Panc1 (cell line): ENCODE measurements around the gene KRT76. TPM values are rescaled to one million over a fixed set of nuclear protein-coding genes. Genes with fewer than 3 reads are reported as not detected.

Experiments
- ATAC-seq: fragments of 200-7000 bp; cut with Tn5 transposase; 2 replicates; pipeline ENCODE4 v1.9.1; 2020; ENCODE audit warnings: mild to moderate bottlenecking, moderate library complexity
- BruUV-seq: library from RNA; stranded (reverse); fragments of 400-500 nt; replicated peaks from 2 replicates; lab custom pipeline; 2021; lab: Mats Ljungman, UMichigan
- CTCF ChIA-PET: fragments of 300-600 bp; sonication (Branson Sonifier 250); formaldehyde crosslinking; loops from one replicate; lab custom pipeline; 2022; ENCODE audit warnings: antibody characterized with exemption; lab: Charles Lee
- POLR2A ChIA-PET: fragments of 300-600 bp; sonication (Branson Sonifier 250); formaldehyde crosslinking; loops from one replicate; lab custom pipeline; 2022; ENCODE audit warnings: antibody characterized with exemption; lab: Charles Lee
- DNase-seq: peaks from one replicate; pipeline ENCODE4 v3.0.0-alpha.2; 2010; ENCODE audit warnings: low read depth, low spot score
- H3K27ac ChIP-seq: 2 replicates; pipeline ENCODE4 v1.5.1; 2011; ENCODE audit warnings: mild to moderate bottlenecking, low read length, inconsistent platforms
- H3K27me3 ChIP-seq: fragments of 200-500 bp; sonication (Bioruptor generic); 2 replicates; pipeline ENCODE4 v1.6.0; 2014; ENCODE audit warnings: low read length, inconsistent platforms; ENCODE audit not compliant: control insufficient read depth, insufficient read depth
- H3K36me3 ChIP-seq: fragments of 200-500 bp; sonication (Bioruptor generic); 2 replicates; pipeline ENCODE4 v1.5.1; 2014; ENCODE audit warnings: inconsistent platforms, mild to moderate bottlenecking, low read length, moderate library complexity; ENCODE audit not compliant: control insufficient read depth, insufficient read depth
- H3K4me1 ChIP-seq: 2 replicates; pipeline ENCODE4 v1.5.1; 2011; ENCODE audit warnings: inconsistent platforms, mild to moderate bottlenecking, low read length, moderate library complexity; ENCODE audit not compliant: control insufficient read depth, insufficient read depth
- H3K4me3 ChIP-seq, 2 experiments: 2 replicates each; pipeline ENCODE4 v1.5.1; 2011 to 2012; ENCODE audit warnings: low read depth in 2 of 2, low read length in 2 of 2, mild to moderate bottlenecking in 2 of 2, inconsistent platforms in 1 of 2, moderate library complexity in 1 of 2
- H3K9me3 ChIP-seq: fragments of 200-500 bp; sonication (Bioruptor generic); 2 replicates; pipeline ENCODE4 v1.5.1; 2014; ENCODE audit warnings: low read depth, mild to moderate bottlenecking, inconsistent platforms, low read length, moderate library complexity; ENCODE audit not compliant: control insufficient read depth, insufficient read depth
- CTCF ChIP-seq: fragments of 450-650 bp; IDR thresholded peaks from 2 replicates; pipeline ENCODE4 v1.5.1; 2017; ENCODE audit warnings: mild to moderate bottlenecking
- POLR2AphosphoS5 ChIP-seq: IDR thresholded peaks from 2 replicates; pipeline ENCODE4 v1.6.1; 2012; ENCODE audit warnings: mild to moderate bottlenecking, low read depth, low read length, moderate library complexity
- REST ChIP-seq, 2 experiments: IDR thresholded peaks; 2 replicates each; pipeline ENCODE4 v1.6.1; 2011 to 2012; ENCODE audit warnings: low read depth in 2 of 2, control low read depth in 1 of 2, low read length in 1 of 2, mild to moderate bottlenecking in 1 of 2, moderate library complexity in 1 of 2; ENCODE audit not compliant: insufficient read depth in 1 of 2
- SIN3A ChIP-seq: IDR thresholded peaks from 2 replicates; pipeline ENCODE4 v1.6.1; 2012; ENCODE audit warnings: low read depth, mild to moderate bottlenecking, low read length, moderate library complexity, borderline replicate concordance; ENCODE audit not compliant: insufficient read depth
- TCF7L2 ChIP-seq: IDR thresholded peaks from 2 replicates; pipeline ENCODE4 v1.6.1; 2011; ENCODE audit warnings: mild to moderate bottlenecking, low read depth, low read length, inconsistent platforms
- in situ Hi-C: cut with HindIII; loops from 2 replicates; pipeline ENCODE4 v1.10.0; 2016; ENCODE audit warnings: low sequenced_read_pairs, low pct_unique_long_range_greater_than_20kb
- intact Hi-C: fragments of 100-400 bp; cut with micrococcal nuclease; formaldehyde crosslinking; loops from one replicate; pipeline ENCODE4 v1.10.0; 2022; ENCODE audit not compliant: unreplicated experiment
- total RNA-seq: library from RNA; stranded (reverse); gene quantifications from one replicate; pipeline ENCODE4 v1.2.1, GENCODE V29; 2021; ENCODE audit not compliant: unreplicated experiment

KRT76 gene
- total RNA-seq, 1 experiment from 2014 or later: not detected

DNA sequence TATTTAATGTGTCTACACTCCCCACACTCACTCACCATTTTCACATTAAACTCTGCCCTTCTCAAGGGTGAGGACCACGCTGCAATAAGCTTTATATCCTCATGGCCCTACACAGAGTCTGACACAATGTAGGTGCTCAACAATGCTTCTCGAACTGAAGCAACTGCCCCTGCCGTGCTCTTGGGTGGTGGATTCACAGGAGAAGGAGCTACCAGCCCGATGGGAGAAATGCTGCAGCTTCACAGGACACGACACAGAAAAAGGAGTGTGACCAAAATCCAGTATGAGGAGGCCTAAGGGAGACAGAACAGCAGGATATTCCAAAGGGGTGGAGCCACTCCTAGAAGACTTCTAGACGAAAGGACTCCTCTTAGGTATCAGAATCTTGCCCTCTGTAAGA is 25.3 kb upstream of the KRT76 start:
- no peak overlapping the region for H3K27ac ChIP-seq
- no TSS peak for BruUV-seq
- ATAC-seq (no peak), DNase-seq (no peak)
- in situ Hi-C loops: no loop called here
- H3K9me3 ChIP-seq: no peaks in the 10 kb centered on the region
- H3K27me3 ChIP-seq: no peaks in the 10 kb centered on the region
- CTCF ChIA-PET: no interaction called here
- no peak overlapping the region for H3K4me3 ChIP-seq
- H3K4me1 ChIP-seq: peaks cover 9% of the 10 kb centered on the region; the same call in 1 of the 2 replicates
- intact Hi-C loops: no loop called here
- POLR2A ChIA-PET: no interaction called here
- TF ChIP-seq REST (IDR thresholded peaks at IDR 0.05; ENCODE audit: insufficient read depth in 1 of 2, low read depth in 2 of 2, low read length in 1 of 2): no peak
- TF ChIP-seq POLR2AphosphoS5: no peak
- TF ChIP-seq CTCF: no peak
- no peak for TF ChIP-seq TCF7L2
- TF ChIP-seq SIN3A: no peak
- H3K36me3 ChIP-seq: no peaks in the 10 kb centered on the region

DNA sequence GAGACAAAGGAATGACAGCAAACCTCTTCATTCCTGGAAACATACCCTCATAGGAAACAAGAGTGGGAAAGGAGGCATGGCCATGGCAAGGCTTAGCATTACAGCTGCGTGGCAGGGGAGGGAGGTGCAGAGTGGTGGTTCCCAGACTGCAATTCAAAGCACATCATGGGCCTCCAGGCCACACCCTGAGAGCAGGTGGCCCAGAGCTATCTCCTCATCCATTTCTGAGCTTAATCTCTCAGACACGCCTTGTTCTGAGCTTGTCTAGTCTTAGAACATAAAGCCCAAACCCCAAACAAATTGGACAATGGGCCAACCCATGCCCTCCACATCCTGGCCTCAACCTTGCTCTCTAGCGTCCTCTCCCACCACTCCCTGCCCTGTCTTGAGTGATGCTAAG is 24.6 kb upstream of the KRT76 start:
- H3K27ac ChIP-seq: no peak overlapping the region
- H3K4me3 ChIP-seq: no peak overlapping the region
- intact Hi-C loops: no loop called here
- ChIA-PET POLR2A (no interaction called here), CTCF (no interaction called here)
- no peaks in the 10 kb centered on the region for H3K27me3 ChIP-seq
- ATAC-seq: no peak
- in situ Hi-C loops: no loop called here
- peaks cover 9% of the 10 kb centered on the region; the same call in 1 of the 2 replicates for H3K4me1 ChIP-seq
- no peaks in the 10 kb centered on the region for H3K36me3 ChIP-seq
- BruUV-seq: no TSS peak
- no peaks in the 10 kb centered on the region for H3K9me3 ChIP-seq
- DNase-seq: no peak
- TF ChIP-seq CTCF: no peak
- TF ChIP-seq SIN3A: no peak
- no peak for TF ChIP-seq TCF7L2
- no peak for TF ChIP-seq REST (IDR thresholded peaks at IDR 0.05; ENCODE audit: insufficient read depth in 1 of 2, low read depth in 2 of 2, low read length in 1 of 2)
- TF ChIP-seq POLR2AphosphoS5: no peak
